ENCODE data around the gene TFCP2L1.

Gene TFCP2L1

GRCh38 chr2:121266543-121267106, 18.4 kb downstream of the TFCP2L1 start:
- DNase-seq (ENCODE audit: low spot score): no peak

GRCh38 chr2:121263996-121264715, 20.8 kb downstream of the TFCP2L1 start:
- no peak for DNase-seq (ENCODE audit: low spot score)

- DNase-seq (ENCODE audit: low spot score): no peak
These were observed 24.4 kb downstream of the TFCP2L1 start for GRCh38 chr2:121260370-121261154.

GRCh38 chr2:121258051-121258450, 27.0 kb downstream of the TFCP2L1 start:
- DNase-seq (ENCODE audit: low spot score): no peak

- DNase-seq (ENCODE audit: low spot score): no peak
These were observed 27.5 kb downstream of the TFCP2L1 start for GRCh38 chr2:121257480-121257840.

- no peak for DNase-seq (ENCODE audit: low spot score)
These were observed 28.1 kb downstream of the TFCP2L1 start for GRCh38 chr2:121256720-121257479.

GRCh38 chr2:121255358-121255757, 29.6 kb downstream of the TFCP2L1 start:
- no peak for DNase-seq (ENCODE audit: low spot score)

GRCh38 chr2:121254748-121255147, 30.3 kb downstream of the TFCP2L1 start:
- DNase-seq (ENCODE audit: low spot score): no peak

- no peak for DNase-seq (ENCODE audit: low spot score)
These were observed 31.2 kb downstream of the TFCP2L1 start for GRCh38 chr2:121253674-121254240.

- no peak for DNase-seq (ENCODE audit: low spot score)
These were observed 31.9 kb downstream of the TFCP2L1 start for GRCh38 chr2:121253021-121253673.

GRCh38 chr2:121251497-121251896, 33.5 kb downstream of the TFCP2L1 start:
- DNase-seq (ENCODE audit: low spot score): no peak

- no peak for DNase-seq (ENCODE audit: low spot score)
These were observed 36.1 kb downstream of the TFCP2L1 start for GRCh38 chr2:121248766-121249343.

GRCh38 chr2:121247971-121248370, 37.0 kb downstream of the TFCP2L1 start:
- no peak for DNase-seq (ENCODE audit: low spot score)

GRCh38 chr2:121247534-121247933, 37.5 kb downstream of the TFCP2L1 start:
- DNase-seq (ENCODE audit: low spot score): no peak

- no peak for DNase-seq (ENCODE audit: low spot score)
These were observed 38.2 kb downstream of the TFCP2L1 start for GRCh38 chr2:121246704-121247255.

GRCh38 chr2:121245913-121246312, 39.1 kb downstream of the TFCP2L1 start:
- DNase-seq (ENCODE audit: low spot score): no peak

GRCh38 chr2:121245120-121245820, 39.7 kb downstream of the TFCP2L1 start:
- no peak for DNase-seq (ENCODE audit: low spot score)

GRCh38 chr2:121244616-121245015, 40.4 kb downstream of the TFCP2L1 start:
- no peak for DNase-seq (ENCODE audit: low spot score)

GRCh38 chr2:121243821-121244460, 41.1 kb downstream of the TFCP2L1 start:
- DNase-seq (ENCODE audit: low spot score): no peak

GRCh38 chr2:121242976-121243375, 42.0 kb downstream of the TFCP2L1 start:
- no peak for DNase-seq (ENCODE audit: low spot score)
